BE2C (cell line): Measurements from ENCODE around the gene VWA7.

Source experiments
- DNase-seq: peaks from one replicate; pipeline ENCODE4 v3.0.0-alpha.2; 2020
- H3K27me3 ChIP-seq: fragments of 250-450 bp; sonication (Bioruptor Pico); 2 replicates; pipeline ENCODE4 v1.5.1; 2020; ENCODE audit warnings: mild to moderate bottlenecking
- H3K36me3 ChIP-seq: fragments of 250-450 bp; sonication (Bioruptor Pico); 2 replicates; pipeline ENCODE4 v1.5.1; 2020; ENCODE audit warnings: mild to moderate bottlenecking
- H3K4me1 ChIP-seq: fragments of 250-450 bp; sonication (Bioruptor Pico); 2 replicates; pipeline ENCODE4 v1.5.1; 2020
- H3K4me3 ChIP-seq: 2 replicates; pipeline ENCODE4 v1.5.1; 2011; ENCODE audit warnings: low read depth, low read length
- H3K9me3 ChIP-seq: fragments of 250-450 bp; sonication (Bioruptor Pico); 2 replicates; pipeline ENCODE4 v1.5.1; 2020
- CTCF ChIP-seq: IDR thresholded peaks from 2 replicates; pipeline ENCODE4 v1.5.1; 2012; ENCODE audit warnings: mild to moderate bottlenecking, low read depth, low read length

The VWA7 gene

GRCh38 chr6:31760790-31761189, 16.3 kb downstream of the VWA7 start:
- no peak for TF ChIP-seq CTCF
- Histone ChIP-seq H3K4me1 (no peaks in the 10 kb centered on the region), H3K27me3 (no peaks in the 10 kb centered on the region), H3K9me3 (no peaks in the 10 kb centered on the region), H3K36me3 (no peaks in the 10 kb centered on the region), H3K4me3 (no peak overlapping the region)
- DNase-seq: no peak

- H3K4me1 ChIP-seq: no peaks in the 10 kb centered on the region
- no peak for DNase-seq
- TF ChIP-seq CTCF: no peak
- no peaks in the 10 kb centered on the region for H3K9me3 ChIP-seq
- H3K27me3 ChIP-seq: no peaks in the 10 kb centered on the region
- H3K4me3 ChIP-seq: no peak overlapping the region
- no peaks in the 10 kb centered on the region for H3K36me3 ChIP-seq
These were observed 18.8 kb downstream of the VWA7 start for GRCh38 chr6:31758281-31758680.

- H3K4me1 ChIP-seq: no peaks in the 10 kb centered on the region
- DNase-seq: no peak
- no peaks in the 10 kb centered on the region for H3K36me3 ChIP-seq
- H3K27me3 ChIP-seq: no peaks in the 10 kb centered on the region
- H3K9me3 ChIP-seq: no peaks in the 10 kb centered on the region
- TF ChIP-seq CTCF: no peak
- H3K4me3 ChIP-seq: no peak overlapping the region
These were observed 24.3 kb downstream of the VWA7 start for GRCh38 chr6:31752739-31753319.

- Histone ChIP-seq H3K4me3 (no peak overlapping the region), H3K27me3 (no peaks in the 10 kb centered on the region), H3K36me3 (no peaks in the 10 kb centered on the region; the same call in 1 of the 2 replicates), H3K9me3 (no peaks in the 10 kb centered on the region), H3K4me1 (no peaks in the 10 kb centered on the region)
- no peak for TF ChIP-seq CTCF
- no peak for DNase-seq
These were observed 26.6 kb downstream of the VWA7 start for GRCh38 chr6:31750411-31751022.

- DNase-seq: no peak
- no peaks in the 10 kb centered on the region for H3K27me3 ChIP-seq
- H3K4me3 ChIP-seq: no peak overlapping the region
- H3K36me3 ChIP-seq: no peaks in the 10 kb centered on the region; the same call in 1 of the 2 replicates
- no peak for TF ChIP-seq CTCF
- no peaks in the 10 kb centered on the region for H3K9me3 ChIP-seq
- H3K4me1 ChIP-seq: no peaks in the 10 kb centered on the region
These were observed 27.7 kb downstream of the VWA7 start for GRCh38 chr6:31749301-31750036.

- H3K9me3 ChIP-seq: no peaks in the 10 kb centered on the region; the same call in 1 of the 2 replicates
- H3K4me3 ChIP-seq: no peak overlapping the region
- H3K36me3 ChIP-seq: peaks cover 5% of the 10 kb centered on the region
- no peak for TF ChIP-seq CTCF
- H3K4me1 ChIP-seq: peaks cover 4% of the 10 kb centered on the region; the same call in 1 of the 2 replicates
- H3K27me3 ChIP-seq: no peaks in the 10 kb centered on the region
- no peak for DNase-seq
These were observed 32.7 kb downstream of the VWA7 start for GRCh38 chr6:31744422-31744821.
